SJSA1 (cell line): ENCODE results near the gene SHLD3. TPM values are rescaled to one million over a fixed set of nuclear protein-coding genes. Genes with fewer than 3 reads are reported as not detected.
"Not testable (repeated sequence)": the region's sequence is repeated elsewhere in the genome, so short reads cannot be mapped to it uniquely, and the experiment has no call there.

Source experiments
- DNase-seq, 2 experiments: peaks; one replicate each; pipeline ENCODE4 v3.0.0-alpha.2; 2015 to 2020; ENCODE audit warnings: low spot score in 2 of 2, low read depth in 1 of 2
- H3K27ac ChIP-seq: fragments of 250-450 bp; sonication (Bioruptor Pico); 2 replicates; pipeline ENCODE4 v1.5.1; 2020; ENCODE audit warnings: mild to moderate bottlenecking, moderate library complexity
- H3K27me3 ChIP-seq: fragments of 250-450 bp; sonication (Bioruptor Pico); replicated peaks from 2 replicates; pipeline ENCODE4 v1.5.1; 2020; ENCODE audit warnings: mild to moderate bottlenecking, moderate library complexity
- H3K36me3 ChIP-seq: fragments of 250-450 bp; sonication (Bioruptor Pico); 2 replicates; pipeline ENCODE4 v1.5.1; 2020; ENCODE audit warnings: mild to moderate bottlenecking
- H3K4me1 ChIP-seq: fragments of 250-450 bp; sonication (Bioruptor Pico); replicated peaks from 2 replicates; pipeline ENCODE4 v1.6.1; 2021; ENCODE audit warnings: mild to moderate bottlenecking
- H3K4me3 ChIP-seq: fragments of 250-450 bp; sonication (Bioruptor Pico); 2 replicates; pipeline ENCODE4 v1.5.1; 2020; ENCODE audit warnings: mild to moderate bottlenecking
- H3K9me3 ChIP-seq: fragments of 250-450 bp; sonication (Bioruptor Pico); replicated peaks from 2 replicates; pipeline ENCODE4 v1.5.1; 2020; ENCODE audit warnings: mild to moderate bottlenecking
- total RNA-seq: library from RNA; depleted of rRNA; stranded (reverse); fragments of >200 nt; shearing (Covaris generic); gene quantifications from 2 replicates; pipeline ENCODE4 v1.2.3, GENCODE V29; 2014; rRNA removed

The SHLD3 gene, protein sequence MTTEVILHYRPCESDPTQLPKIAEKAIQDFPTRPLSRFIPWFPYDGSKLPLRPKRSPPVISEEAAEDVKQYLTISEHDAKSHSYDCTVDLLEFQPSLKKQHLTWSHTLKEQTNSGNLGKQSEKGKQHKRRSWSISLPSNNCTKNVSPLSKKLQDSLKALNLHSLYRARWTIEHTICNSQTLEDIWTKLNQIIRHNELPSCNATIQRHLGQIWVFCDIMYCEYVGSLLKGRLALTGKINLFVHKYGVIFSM
- 5.8 and 8.0 TPM in 2 replicates for total RNA-seq

DNA sequence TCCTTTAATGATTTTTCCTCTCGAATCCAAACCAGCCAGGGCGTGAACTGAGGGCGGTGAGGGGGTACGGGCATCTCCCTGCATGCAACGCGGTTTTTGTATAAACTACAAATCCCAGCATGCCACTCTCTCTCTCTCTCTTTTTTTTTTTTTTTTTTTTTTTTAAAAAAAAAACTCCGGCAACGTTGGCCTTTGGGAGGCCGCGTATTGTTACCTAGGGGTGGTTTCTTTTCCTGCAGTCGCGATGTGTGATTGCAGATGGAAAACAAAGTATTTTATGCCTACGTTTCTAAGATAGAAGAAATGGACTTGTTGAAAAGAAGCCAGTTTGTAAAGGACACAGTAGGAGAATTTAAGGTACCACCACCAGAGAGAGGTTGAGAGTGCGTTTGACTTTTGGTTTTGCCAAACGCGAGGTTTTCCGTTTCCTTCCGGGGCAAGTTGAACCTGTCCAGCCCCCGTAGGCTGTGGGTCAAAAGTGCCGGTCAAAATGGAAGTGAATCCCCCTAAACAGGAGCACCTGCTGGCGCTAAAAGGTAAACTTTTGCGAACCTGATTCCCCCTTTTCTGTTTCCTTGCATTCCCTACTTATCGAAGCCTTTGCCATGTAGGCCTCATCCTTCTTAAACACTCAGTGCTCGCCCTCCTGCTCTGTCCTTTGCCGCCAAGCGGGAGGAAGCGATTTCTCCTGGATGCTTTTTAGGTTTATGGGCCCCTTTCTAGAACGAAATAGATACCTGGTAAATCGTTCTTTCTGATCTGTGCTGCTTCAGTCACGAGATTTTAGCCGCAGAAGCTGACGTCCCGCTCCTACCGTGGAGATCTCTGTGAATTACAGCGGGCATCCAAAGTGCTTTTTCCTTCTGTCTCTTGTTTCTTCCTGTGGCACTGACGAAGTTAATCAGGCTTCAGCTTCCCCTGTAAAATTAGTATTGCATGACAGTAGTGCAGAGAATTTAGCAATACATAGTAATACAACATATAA is at the start of gene SHLD3, which contains the start of gene TRAPPC13:
Gene SHLD3, plus strand, starts transcription at position 457 of the 985 bp plus-strand sequence. CDS start 4,561 bp downstream, outside the sequence.
Gene TRAPPC13, plus strand, starts transcription at position 457 of the 985 bp plus-strand sequence. Its CDS starts 34 bp downstream, at position 491.
- Histone ChIP-seq H3K27me3 (no peaks in the 10 kb centered on the region), H3K36me3 (peaks cover 8% of the 10 kb centered on the region), H3K9me3 (no peaks in the 10 kb centered on the region), H3K4me1 (peaks cover 12% of the 10 kb centered on the region), H3K27ac (peak within 1 kb of the TSS; percentile 29; the same call in 1 of the 2 replicates), H3K4me3 (peak within 1 kb of the TSS; percentile 55)
- DNase-seq: peak; percentile 80 to 99

DNA sequence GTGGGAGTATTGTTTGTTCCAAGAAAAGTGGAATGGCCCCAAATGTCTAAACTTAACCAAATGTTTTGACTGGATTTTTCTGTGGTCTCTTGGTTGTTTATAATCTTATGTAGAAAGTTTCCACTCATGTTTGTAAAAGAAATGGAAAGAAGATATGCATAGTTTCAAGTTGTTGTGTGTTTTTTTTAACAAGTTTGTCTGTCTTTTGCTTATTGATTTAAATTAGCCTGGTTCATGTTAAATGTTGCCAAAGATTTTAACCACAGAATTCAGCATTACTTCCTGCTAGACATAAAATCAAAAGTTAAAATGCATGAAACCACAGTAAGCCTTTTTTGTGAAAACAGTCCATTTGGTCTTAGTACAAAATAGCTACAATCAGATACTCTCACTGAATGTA is 47.7 kb upstream of the SHLD3 start:
- peaks cover 62% of the 10 kb centered on the region for H3K36me3 ChIP-seq

DNA sequence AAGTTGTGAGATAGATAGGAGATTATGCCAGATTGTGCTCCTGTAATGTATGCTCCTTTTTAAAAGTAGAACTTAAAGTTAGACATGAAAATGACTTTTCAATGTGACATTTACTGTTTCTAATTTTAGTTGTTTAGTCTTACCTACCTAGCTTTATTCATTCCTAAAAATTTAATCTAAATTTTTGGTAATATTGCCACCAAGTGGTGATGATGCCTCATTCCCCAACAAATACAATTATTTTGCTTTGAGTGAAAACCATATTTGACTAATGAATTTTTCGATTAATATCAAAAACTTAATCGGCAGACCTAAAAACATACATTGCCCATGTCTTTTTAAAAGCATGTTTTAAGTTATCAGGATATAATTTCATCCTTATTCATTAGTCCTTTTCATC is 36.1 kb upstream of the SHLD3 start:
- no peak overlapping the region for H3K4me3 ChIP-seq
- no peaks in the 10 kb centered on the region for H3K9me3 ChIP-seq
- H3K27ac ChIP-seq: no peak overlapping the region
- no peaks in the 10 kb centered on the region for H3K27me3 ChIP-seq
- H3K36me3 ChIP-seq: peaks cover 72% of the 10 kb centered on the region
- no peaks in the 10 kb centered on the region for H3K4me1 ChIP-seq
- DNase-seq: no peak

More for the DNA sequence above, 47.7 kb upstream of the SHLD3 start:
- no peaks in the 10 kb centered on the region for H3K9me3 ChIP-seq
- H3K27me3 ChIP-seq: no peaks in the 10 kb centered on the region
- H3K4me3 ChIP-seq: no peak overlapping the region
- H3K27ac ChIP-seq: no peak overlapping the region
- DNase-seq: peak in 1 of 2 experiments; percentile 5
- no peaks in the 10 kb centered on the region; the same call in 1 of the 2 replicates for H3K4me1 ChIP-seq

DNA sequence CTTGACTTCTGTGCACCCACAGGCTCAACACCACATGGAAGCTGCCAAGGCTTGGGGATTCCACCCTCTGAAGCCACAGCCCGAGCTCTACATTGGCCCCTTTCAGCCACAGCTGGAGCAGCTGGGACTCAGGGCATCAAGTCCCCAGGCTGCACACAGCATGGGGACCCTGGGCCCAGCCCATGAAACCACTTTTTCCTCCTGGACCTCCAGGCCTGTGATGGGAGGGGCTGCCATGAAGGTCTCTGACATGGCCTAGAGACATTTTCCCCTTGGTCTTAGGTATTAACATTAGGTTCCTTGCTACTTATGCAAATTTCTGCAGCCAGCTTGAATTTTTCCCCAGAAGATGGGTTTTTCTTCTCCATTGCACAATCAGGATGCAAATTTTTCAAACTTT is 23.1 kb upstream of the SHLD3 start:
- H3K36me3 ChIP-seq: peaks cover 74% of the 10 kb centered on the region
- not testable (repeated sequence) for H3K4me1 ChIP-seq, H3K9me3 ChIP-seq, DNase-seq, H3K27ac ChIP-seq, H3K27me3 ChIP-seq, H3K4me3 ChIP-seq

DNA sequence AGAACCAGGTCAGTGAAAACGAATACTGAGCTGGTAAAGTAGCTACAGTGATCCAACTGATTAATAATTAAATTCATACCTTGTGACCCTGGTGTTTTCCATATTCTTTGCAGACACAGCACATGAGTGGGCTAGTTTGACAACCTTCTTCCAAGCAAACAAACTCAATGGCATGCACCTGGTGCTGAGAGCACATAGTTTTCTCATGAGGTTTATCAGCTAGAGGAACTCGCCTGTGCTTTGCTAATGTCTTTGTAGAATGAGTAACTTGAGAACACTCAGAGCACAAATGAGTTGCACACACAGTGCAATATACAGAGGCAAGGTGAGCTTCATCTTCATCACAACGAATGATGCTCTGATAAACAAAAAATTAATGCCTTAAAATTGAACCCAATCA is 13.3 kb upstream of the SHLD3 start:
- no peak for DNase-seq

DNA sequence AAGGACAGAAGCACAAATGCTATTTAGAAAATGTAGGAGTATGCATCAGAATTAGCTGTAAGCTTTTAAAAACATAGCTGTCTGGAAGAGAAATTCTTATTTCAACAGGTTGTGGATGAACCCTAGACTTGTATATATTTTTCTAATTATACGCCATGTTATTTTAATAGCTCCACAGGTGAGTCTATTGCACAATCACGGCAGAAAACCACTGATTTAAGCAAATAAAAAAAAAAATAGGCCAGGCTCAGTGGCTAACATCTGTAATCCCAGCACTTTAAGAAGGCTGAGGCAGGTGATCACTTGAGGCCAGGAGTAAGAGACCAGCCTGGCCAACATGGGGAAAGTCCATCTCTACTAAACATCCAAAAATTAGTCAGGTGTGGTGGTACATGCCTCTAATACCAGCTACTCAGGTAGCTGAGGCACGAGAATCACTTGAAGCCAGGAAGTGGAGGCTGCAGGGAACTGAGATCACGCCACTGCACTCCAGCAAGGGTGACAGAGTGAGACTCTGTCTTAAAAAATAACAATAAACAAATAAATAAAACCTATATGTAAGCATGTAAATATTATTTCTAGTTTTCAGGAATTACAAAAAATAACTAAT is 12.4 kb upstream of the SHLD3 start:
- Histone ChIP-seq H3K9me3 (no peaks in the 10 kb centered on the region), H3K4me3 (no peak overlapping the region), H3K4me1 (no peaks in the 10 kb centered on the region), H3K27me3 (no peaks in the 10 kb centered on the region), H3K27ac (no peak overlapping the region), H3K36me3 (peaks cover 36% of the 10 kb centered on the region)
- DNase-seq: no peak

More for the DNA sequence above, 13.3 kb upstream of the SHLD3 start:
- no peaks in the 10 kb centered on the region for H3K4me1 ChIP-seq
- H3K4me3 ChIP-seq: no peak overlapping the region
- H3K36me3 ChIP-seq: peaks cover 43% of the 10 kb centered on the region
- H3K27me3 ChIP-seq: no peaks in the 10 kb centered on the region
- no peak overlapping the region for H3K27ac ChIP-seq
- no peaks in the 10 kb centered on the region for H3K9me3 ChIP-seq

DNA sequence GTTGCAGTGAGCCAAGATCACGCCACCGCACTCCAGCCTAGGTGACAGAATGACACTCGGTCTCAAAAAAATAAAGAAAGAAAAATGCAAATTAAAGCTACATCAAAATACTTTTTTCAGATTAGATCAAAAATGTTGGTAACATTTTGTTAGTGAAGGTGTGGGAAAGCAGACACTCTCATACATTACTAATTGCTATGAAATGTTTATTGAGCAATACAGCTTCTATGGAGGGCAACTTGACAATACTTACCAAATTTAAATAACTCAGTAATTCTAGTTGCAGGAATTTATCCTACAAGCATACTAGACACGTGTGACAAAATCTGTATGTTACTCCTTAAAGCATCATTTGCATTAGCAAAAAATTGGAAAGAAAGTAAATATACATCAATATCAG is 4.8 kb upstream of the SHLD3 start:
- Histone ChIP-seq H3K36me3 (no peaks in the 10 kb centered on the region; the same call in 1 of the 2 replicates), H3K27me3 (no peaks in the 10 kb centered on the region), H3K4me3 (no peak overlapping the region), H3K4me1 (peaks cover 6% of the 10 kb centered on the region; the same call in 1 of the 2 replicates), H3K9me3 (no peaks in the 10 kb centered on the region), H3K27ac (no peak overlapping the region)
- DNase-seq: no peak

DNA sequence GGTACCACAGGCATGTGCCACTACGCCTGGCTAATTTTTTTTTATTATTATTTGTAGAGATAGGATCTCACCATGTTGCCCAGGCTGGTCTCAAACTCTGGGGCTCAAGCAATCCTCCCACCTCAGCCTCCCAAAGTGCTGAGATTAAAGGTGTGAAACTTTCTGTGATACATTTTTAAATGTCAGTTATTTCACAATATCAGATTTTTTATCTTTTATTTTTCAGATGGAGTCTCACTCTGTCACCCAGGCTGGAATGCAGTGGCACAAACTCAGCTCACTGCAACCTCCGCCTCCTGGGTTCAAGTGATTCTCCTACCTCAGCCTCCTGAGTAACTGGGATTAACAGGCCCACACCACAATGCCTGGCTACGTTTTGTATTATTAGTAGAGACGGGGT is 2.9 kb upstream of the SHLD3 start:
- peaks cover 12% of the 10 kb centered on the region for H3K4me1 ChIP-seq
- not testable (repeated sequence) for H3K27me3 ChIP-seq, H3K36me3 ChIP-seq, DNase-seq, H3K27ac ChIP-seq, H3K4me3 ChIP-seq, H3K9me3 ChIP-seq

DNA sequence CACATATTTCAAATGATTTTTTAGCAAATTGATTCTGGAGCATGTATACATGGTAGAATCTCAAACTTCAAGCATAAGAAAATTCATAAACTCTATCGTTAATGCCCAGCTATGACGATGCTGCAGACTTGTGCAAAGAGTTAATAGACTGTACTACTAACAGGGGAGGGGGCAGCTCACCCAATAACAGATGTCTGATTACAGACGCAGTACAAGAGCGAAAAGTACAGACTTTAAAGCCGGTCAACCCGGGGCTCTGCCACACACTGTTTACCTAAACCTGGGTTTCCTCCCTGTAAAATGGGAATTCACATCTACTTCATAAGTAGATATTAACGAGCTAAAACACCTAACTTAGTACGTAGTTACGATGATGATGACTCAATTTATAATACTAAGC is 1.3 kb upstream of the SHLD3 start:
- Histone ChIP-seq H3K9me3 (no peaks in the 10 kb centered on the region), H3K4me3 (peak overlapping the region; percentile 55), H3K27ac (no peak overlapping the region), H3K36me3 (no peaks in the 10 kb centered on the region), H3K4me1 (peaks cover 12% of the 10 kb centered on the region), H3K27me3 (no peaks in the 10 kb centered on the region)
- DNase-seq: peak in 1 of 2 experiments; percentile 1

DNA sequence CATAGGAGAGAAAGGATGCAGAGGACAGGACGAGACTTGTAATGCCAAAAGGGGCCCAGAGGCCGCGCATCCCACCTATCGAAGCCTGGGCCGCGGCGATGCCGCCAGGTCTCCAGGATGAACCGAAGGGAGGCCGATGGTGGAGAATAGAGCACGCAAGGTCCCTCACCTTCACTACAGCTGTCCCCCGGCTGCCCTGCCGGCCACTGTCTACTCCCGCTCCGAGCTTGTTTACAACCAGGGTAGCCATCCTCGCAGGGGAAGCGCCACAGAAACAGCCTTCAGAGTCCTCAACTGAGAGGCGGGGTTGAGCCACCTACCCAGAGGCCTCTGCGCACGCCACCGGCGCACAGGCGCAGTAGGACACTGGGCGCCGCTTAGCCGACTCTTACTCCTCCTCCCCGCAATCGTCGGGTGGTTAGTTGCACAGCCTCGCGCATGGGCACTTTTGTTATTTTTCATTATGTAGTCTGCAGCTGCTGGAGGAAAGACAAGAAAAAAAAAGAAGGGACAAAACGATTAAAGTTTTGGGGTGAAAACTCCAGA is 729 bp upstream of the SHLD3 start, which contains the start of gene TRIM23:
Gene TRIM23, minus strand, starts transcription at position 309 of the 546 bp plus-strand sequence. Its CDS starts 59 bp downstream, at position 250.
- DNase-seq: peak; percentile 92 to 98
- Histone ChIP-seq H3K27ac (peak within 1 kb of the TSS; percentile 29; the same call in 1 of the 2 replicates), H3K9me3 (no peaks in the 10 kb centered on the region), H3K27me3 (no peaks in the 10 kb centered on the region), H3K4me1 (peaks cover 12% of the 10 kb centered on the region), H3K36me3 (no peaks in the 10 kb centered on the region), H3K4me3 (peak within 1 kb of the TSS; percentile 55)

DNA sequence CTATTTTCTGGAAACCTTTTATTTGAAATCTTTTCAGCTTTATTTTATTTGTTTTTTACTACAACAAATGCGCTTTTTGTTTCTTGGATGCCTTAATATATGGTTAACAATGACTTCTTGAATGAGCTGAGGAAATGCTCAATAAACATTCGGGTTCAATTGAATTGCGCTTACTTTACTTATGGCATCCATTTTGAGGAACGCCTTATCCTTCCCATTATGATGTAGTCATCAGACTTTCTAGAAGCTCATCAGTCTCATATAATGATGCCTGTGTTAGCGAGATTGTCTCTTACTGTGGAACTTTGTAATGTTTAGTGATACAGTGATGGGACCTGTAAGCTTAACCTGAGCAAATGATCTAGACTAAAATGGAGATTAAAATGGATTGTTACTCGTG is 916 bp downstream of the SHLD3 start:
- H3K36me3 ChIP-seq: peaks cover 10% of the 10 kb centered on the region
- DNase-seq: no peak

DNA sequence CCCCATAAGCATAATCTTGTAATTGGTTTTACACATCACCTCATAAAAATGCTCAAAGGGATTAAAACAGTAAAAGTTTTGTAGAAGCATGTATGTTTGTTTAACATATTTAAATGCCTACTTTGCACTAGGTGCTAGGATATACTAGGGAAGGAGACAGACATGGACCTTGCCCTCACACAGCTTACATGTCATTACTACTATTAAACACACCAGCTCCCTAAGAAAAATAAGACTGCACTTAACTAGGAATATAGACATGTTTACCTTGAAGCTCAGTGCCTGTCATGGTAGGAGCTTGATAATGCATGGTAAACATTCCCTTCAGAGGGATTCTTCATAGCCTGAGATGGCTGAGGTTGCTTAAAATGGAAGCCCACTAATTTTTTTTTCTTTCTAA is 6.2 kb downstream of the SHLD3 start:
- Histone ChIP-seq H3K27me3 (no peaks in the 10 kb centered on the region), H3K27ac (no peak overlapping the region), H3K9me3 (no peaks in the 10 kb centered on the region), H3K4me1 (peaks cover 3% of the 10 kb centered on the region), H3K4me3 (no peak overlapping the region), H3K36me3 (peaks cover 14% of the 10 kb centered on the region)
- DNase-seq: no peak

More for the DNA sequence above, 916 bp downstream of the SHLD3 start:
- Histone ChIP-seq H3K27ac (no peak overlapping the region), H3K9me3 (no peaks in the 10 kb centered on the region), H3K4me1 (peaks cover 12% of the 10 kb centered on the region), H3K4me3 (peak overlapping the region; percentile 55), H3K27me3 (no peaks in the 10 kb centered on the region)

DNA sequence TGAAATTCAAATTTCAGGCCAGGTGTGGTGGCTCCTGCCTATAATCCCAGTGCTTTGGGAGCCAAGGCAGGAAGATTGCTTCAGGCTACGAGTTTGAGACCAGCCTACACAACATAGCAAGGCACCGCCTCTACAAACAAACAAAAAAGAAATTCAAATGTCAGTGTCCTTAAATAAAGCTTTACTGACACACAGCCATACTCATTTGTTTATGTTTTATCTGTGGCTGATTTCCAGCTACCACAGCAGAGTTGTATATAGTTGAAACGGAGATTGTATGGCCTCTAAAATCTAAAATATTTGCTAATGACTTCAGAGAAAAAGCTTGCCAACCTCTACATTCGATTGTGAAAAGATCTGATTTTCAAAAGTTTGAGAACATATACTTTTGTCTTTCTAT is 15.4 kb downstream of the SHLD3 start:
- peaks cover 23% of the 10 kb centered on the region for H3K36me3 ChIP-seq
- H3K27ac ChIP-seq: no peak overlapping the region
- no peaks in the 10 kb centered on the region for H3K9me3 ChIP-seq
- DNase-seq: no peak
- H3K4me1 ChIP-seq: no peaks in the 10 kb centered on the region
- no peak overlapping the region for H3K4me3 ChIP-seq
- no peaks in the 10 kb centered on the region for H3K27me3 ChIP-seq
